Measurements from ENCODE around the gene NCR1.
"Not testable (repeated sequence)": the region's sequence is repeated elsewhere in the genome, so short reads cannot be mapped to it uniquely, and the experiment has no call there.

NCR1 gene

GRCh38 chr19:54905421-54905802 lies 536 bp upstream of the NCR1 start:
- H3K27ac ChIP-seq (ENCODE audit: low read length), result no peak overlapping the region
- H4K20me1 ChIP-seq (ENCODE audit: insufficient read depth, low read length), result no peaks in the 10 kb centered on the region
- H3K9me3 ChIP-seq (replicated peaks; ENCODE audit: insufficient read depth, low read length), result no peaks in the 10 kb centered on the region
- no peaks in the 10 kb centered on the region for H3K79me2 ChIP-seq (ENCODE audit: low read length)
- no peaks in the 10 kb centered on the region for H3F3A ChIP-seq (ENCODE audit: insufficient read depth, low read length)
- H3K9ac ChIP-seq (ENCODE audit: low read length), result no peak overlapping the region
- peaks cover 46% of the 10 kb centered on the region for H3K27me3 ChIP-seq (replicated peaks; ENCODE audit: insufficient read depth, low read length)
- H2AFZ ChIP-seq (ENCODE audit: low read length), result no peak overlapping the region
- H3K9me2 ChIP-seq (replicated peaks; ENCODE audit: insufficient read depth, low read length), result no peaks in the 10 kb centered on the region
- TF ChIP-seq EZH2phosphoT487 (IDR thresholded peaks at IDR 0.05; ENCODE audit: low read length) (no peak), EZH2 (optimal IDR thresholded peaks at IDR 0.05; ENCODE audit: low read depth, low read length) (no peak), CTCF (IDR thresholded peaks at IDR 0.05; ENCODE audit: low read length) (no peak)
- no peak for DNase-seq
- no peak overlapping the region for H3K4me3 ChIP-seq (ENCODE audit: low read length)
- no peaks in the 10 kb centered on the region for H3K36me3 ChIP-seq (replicated peaks; ENCODE audit: insufficient read depth, low read length)
- H3K4me2 ChIP-seq (ENCODE audit: low read depth, low read length), result no peak overlapping the region
- no peaks in the 10 kb centered on the region for H3K4me1 ChIP-seq (ENCODE audit: low read length)

DNA sequence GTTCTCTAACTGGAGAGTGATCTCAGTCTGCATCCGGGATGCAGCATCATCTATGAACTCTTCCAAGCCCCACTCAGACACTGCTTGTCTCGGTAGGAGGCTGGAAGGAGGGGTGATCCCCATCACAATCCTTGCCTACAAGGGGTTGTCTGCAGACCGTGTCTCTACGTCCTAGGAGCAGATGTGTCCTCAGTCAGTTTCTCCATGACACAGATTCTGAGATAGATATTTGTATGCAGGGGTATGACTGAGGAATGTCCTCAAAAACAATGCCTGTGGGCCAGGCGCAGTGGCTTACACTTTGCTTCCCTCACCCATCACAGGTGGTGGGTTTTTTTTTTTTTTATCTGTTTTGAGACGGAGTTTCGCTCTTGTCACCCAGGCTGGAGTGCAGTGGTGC lies 871 bp downstream of the NCR1 start:
- Histone ChIP-seq H4K20me1 (ENCODE audit: insufficient read depth, low read length) (no peaks in the 10 kb centered on the region), H3F3A (ENCODE audit: insufficient read depth, low read length) (no peaks in the 10 kb centered on the region), H3K79me2 (ENCODE audit: low read length) (no peaks in the 10 kb centered on the region), H3K4me1 (ENCODE audit: low read length) (no peaks in the 10 kb centered on the region), H3K9me3 (replicated peaks; ENCODE audit: insufficient read depth, low read length) (no peaks in the 10 kb centered on the region), H3K4me3 (ENCODE audit: low read length) (no peak overlapping the region), H3K36me3 (replicated peaks; ENCODE audit: insufficient read depth, low read length) (no peaks in the 10 kb centered on the region), H2AFZ (ENCODE audit: low read length) (no peak overlapping the region), H3K4me2 (ENCODE audit: low read depth, low read length) (no peak overlapping the region), H3K9ac (ENCODE audit: low read length) (no peak overlapping the region), H3K27ac (ENCODE audit: low read length) (no peak overlapping the region), H3K27me3 (replicated peaks; ENCODE audit: insufficient read depth, low read length) (peaks cover 35% of the 10 kb centered on the region), H3K9me2 (replicated peaks; ENCODE audit: insufficient read depth, low read length) (no peaks in the 10 kb centered on the region)
- no peak for DNase-seq
- TF ChIP-seq CTCF (IDR thresholded peaks at IDR 0.05; ENCODE audit: low read length) (no peak), EZH2 (optimal IDR thresholded peaks at IDR 0.05; ENCODE audit: low read depth, low read length) (no peak)

- not testable (repeated sequence) for H3F3A ChIP-seq (ENCODE audit: insufficient read depth, low read length); H3K4me2 ChIP-seq (ENCODE audit: low read depth, low read length); H2AFZ ChIP-seq (ENCODE audit: low read length); H3K9ac ChIP-seq (ENCODE audit: low read length); H3K79me2 ChIP-seq (ENCODE audit: low read length); H3K9me3 ChIP-seq (replicated peaks; ENCODE audit: insufficient read depth, low read length); H3K4me1 ChIP-seq (ENCODE audit: low read length); H3K9me2 ChIP-seq (replicated peaks; ENCODE audit: insufficient read depth, low read length); H3K27ac ChIP-seq (ENCODE audit: low read length); DNase-seq; H4K20me1 ChIP-seq (ENCODE audit: insufficient read depth, low read length); H3K4me3 ChIP-seq (ENCODE audit: low read length); H3K36me3 ChIP-seq (replicated peaks; ENCODE audit: insufficient read depth, low read length)
- peaks cover 33% of the 10 kb centered on the region for H3K27me3 ChIP-seq (replicated peaks; ENCODE audit: insufficient read depth, low read length)
These were observed 2.0 kb downstream of the NCR1 start for GRCh38 chr19:54907899-54908298.

DNA sequence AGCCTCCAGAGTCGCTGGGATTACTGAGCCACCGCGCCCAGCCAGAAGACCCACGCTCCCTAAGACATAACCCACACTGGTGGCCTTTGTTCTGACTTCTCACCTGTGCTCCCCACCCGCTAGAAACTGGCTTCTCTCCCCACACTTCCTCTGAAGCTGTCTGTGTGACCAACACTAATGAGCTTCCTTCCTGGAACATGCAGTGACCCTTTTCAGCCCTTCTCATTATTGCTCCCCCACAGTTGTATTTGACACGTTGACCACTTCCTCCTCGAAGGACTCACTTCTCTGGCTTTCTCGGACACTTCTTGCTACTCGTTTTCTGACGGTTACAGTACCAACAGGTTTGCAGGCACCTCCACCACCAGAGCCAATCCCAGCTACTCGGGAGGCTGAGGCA lies 10.9 kb downstream of the NCR1 start:
- TF ChIP-seq CTCF (IDR thresholded peaks at IDR 0.05; ENCODE audit: low read length) (no peak), EZH2 (optimal IDR thresholded peaks at IDR 0.05; ENCODE audit: low read depth, low read length) (no peak), EZH2phosphoT487 (IDR thresholded peaks at IDR 0.05; ENCODE audit: low read length) (no peak)
- Histone ChIP-seq H3K79me2 (ENCODE audit: low read length) (no peaks in the 10 kb centered on the region), H3K36me3 (replicated peaks; ENCODE audit: insufficient read depth, low read length) (no peaks in the 10 kb centered on the region), H3K4me1 (ENCODE audit: low read length) (peaks cover 3% of the 10 kb centered on the region; the same call in 1 of the 2 replicates), H3K4me3 (ENCODE audit: low read length) (no peak overlapping the region), H3K27ac (ENCODE audit: low read length) (no peak overlapping the region), H3K27me3 (replicated peaks; ENCODE audit: insufficient read depth, low read length) (peaks cover 26% of the 10 kb centered on the region), H2AFZ (ENCODE audit: low read length) (no peak overlapping the region), H3K9ac (ENCODE audit: low read length) (no peak overlapping the region), H3K9me2 (replicated peaks; ENCODE audit: insufficient read depth, low read length) (no peaks in the 10 kb centered on the region), H4K20me1 (ENCODE audit: insufficient read depth, low read length) (no peaks in the 10 kb centered on the region), H3F3A (ENCODE audit: insufficient read depth, low read length) (no peaks in the 10 kb centered on the region; the same call in 1 of the 2 replicates), H3K4me2 (ENCODE audit: low read depth, low read length) (no peak overlapping the region), H3K9me3 (replicated peaks; ENCODE audit: insufficient read depth, low read length) (no peaks in the 10 kb centered on the region)
- no peak for DNase-seq
